Endothelial cell of umbilical vein (primary cell): Measurements from ENCODE around the gene GBE1. TPM values are rescaled to one million over a fixed set of nuclear protein-coding genes. Genes with fewer than 3 reads are reported as not detected.

Experiments used
- BruUV-seq: library from RNA; stranded (reverse); fragments of 400-500 nt; replicated peaks from 2 replicates; lab custom pipeline; 2021; lab: Mats Ljungman, UMichigan
- CTCF ChIA-PET: fragments of 300-600, 350-600 bp; sonication (Branson Sonifier 250); formaldehyde crosslinking; loops from one replicate; lab custom pipeline; 2021; ENCODE audit warnings: antibody characterized with exemption, inconsistent platforms; lab: Charles Lee
- POLR2A ChIA-PET: fragments of 300-600, 350-600 bp; sonication (Branson Sonifier 250); formaldehyde crosslinking; loops from one replicate; lab custom pipeline; 2021; ENCODE audit warnings: antibody characterized with exemption, inconsistent platforms; lab: Charles Lee
- DNase-seq: peaks from one replicate; pipeline ENCODE4 v3.0.0-alpha.2; 2011; ENCODE audit warnings: low read depth, low spot score
- FAIRE-seq: peaks from 2 replicates; lab custom pipeline; 2011; peaks lifted over from hg19 to GRCh38; lab: Jason Lieb, UNC
- H2AFZ ChIP-seq: 2 replicates; pipeline ENCODE4 v1.6.0; 2012; ENCODE audit warnings: low read depth, low read length, control low read depth, inconsistent platforms
- H3K27ac ChIP-seq: 2 replicates; pipeline ENCODE4 v1.5.1; 2011; ENCODE audit warnings: low read depth, mild to moderate bottlenecking, control low read depth, low read length, moderate library complexity; ENCODE audit not compliant: insufficient read depth
- H3K27me3 ChIP-seq, 2 experiments: 2 replicates each; pipeline versions ENCODE4 v1.6.0 to v1.6.1; 2011; ENCODE audit warnings: low read length in 2 of 2, mixed read lengths in 1 of 2; ENCODE audit not compliant: control insufficient read depth in 2 of 2, insufficient read depth in 2 of 2
- H3K36me3 ChIP-seq, 2 experiments: 2 replicates in 1 of 2; 3 replicates in 1 of 2; pipeline ENCODE4 v1.5.1; 2011; ENCODE audit warnings: low read length in 2 of 2, mild to moderate bottlenecking in 1 of 2, moderate library complexity in 1 of 2; ENCODE audit not compliant: control insufficient read depth in 2 of 2, insufficient read depth in 2 of 2; ENCODE audit errors: extremely low read depth in 1 of 2
- H3K4me1 ChIP-seq: 3 replicates; pipeline ENCODE4 v1.5.1; 2011; ENCODE audit warnings: mild to moderate bottlenecking, low read length; ENCODE audit not compliant: control insufficient read depth, insufficient read depth; ENCODE audit errors: extremely low read depth
- H3K4me2 ChIP-seq: 2 replicates; pipeline ENCODE4 v1.6.1; 2011; ENCODE audit warnings: low read length, control low read depth, mixed read lengths; ENCODE audit not compliant: insufficient read depth
- H3K4me3 ChIP-seq, 3 experiments: fragments of 200-600 bp in 1 of 3; sonication (generic), shearing (Covaris generic) in 1 of 3; replicated peaks in 1 of 3; 2 replicates each; pipeline ENCODE4 v1.5.1; 2011 to 2016; ENCODE audit warnings: control low read depth in 3 of 3, low read length in 3 of 3, mild to moderate bottlenecking in 2 of 3, inconsistent platforms in 1 of 3, low read depth in 1 of 3, moderate library complexity in 1 of 3; ENCODE audit not compliant: insufficient read depth in 1 of 3
- H3K79me2 ChIP-seq: 2 replicates; pipeline ENCODE4 v1.6.0; 2012; ENCODE audit warnings: low read length, inconsistent platforms; ENCODE audit not compliant: control insufficient read depth, insufficient read depth
- H3K9ac ChIP-seq: replicated peaks from 2 replicates; pipeline ENCODE3; 2011; ENCODE audit warnings: low read length, control low read depth; ENCODE audit not compliant: insufficient read depth; ENCODE audit errors: extremely low read depth
- H3K9me1 ChIP-seq: replicated peaks from 3 replicates; pipeline ENCODE4 v1.6.0; 2011; ENCODE audit warnings: mild to moderate bottlenecking, low read length; ENCODE audit not compliant: control insufficient read depth, insufficient read depth; ENCODE audit errors: extremely low read depth
- H3K9me3 ChIP-seq: replicated peaks from 2 replicates; pipeline ENCODE4 v1.5.1; 2012; ENCODE audit warnings: low read length, inconsistent platforms; ENCODE audit not compliant: control insufficient read depth, insufficient read depth
- H4K20me1 ChIP-seq: replicated peaks from 2 replicates; pipeline ENCODE3; 2011; ENCODE audit warnings: mild to moderate bottlenecking, low read length; ENCODE audit not compliant: control insufficient read depth, insufficient read depth; ENCODE audit errors: extremely low read depth
- EZH2 ChIP-seq: IDR thresholded peaks from 2 replicates; pipeline ENCODE4 v1.6.1; 2012; ENCODE audit warnings: borderline replicate concordance, low read depth, mild to moderate bottlenecking, moderate library complexity, low read length, inconsistent platforms; ENCODE audit not compliant: severe bottlenecking
- FOS ChIP-seq: IDR thresholded peaks from 2 replicates; pipeline ENCODE4 v1.6.1; 2011; ENCODE audit warnings: mild to moderate bottlenecking, low read length, moderate library complexity, borderline replicate concordance; ENCODE audit not compliant: insufficient read depth
- GATA2 ChIP-seq: IDR thresholded peaks from 2 replicates; pipeline ENCODE4 v1.7.0; 2011; ENCODE audit warnings: low read depth, mild to moderate bottlenecking, moderate library complexity, mixed read lengths, low read length; ENCODE audit not compliant: insufficient read length, insufficient read depth
- JUN ChIP-seq: IDR thresholded peaks from 2 replicates; pipeline ENCODE4 v1.6.1; 2011; ENCODE audit warnings: borderline replicate concordance, low read depth; ENCODE audit not compliant: insufficient read length, insufficient read depth
- MYC ChIP-seq: IDR thresholded peaks from one replicate; pipeline ENCODE4 v1.6.1; 2011; ENCODE audit warnings: mild to moderate bottlenecking, low read depth, low read length
- POLR2A ChIP-seq: IDR thresholded peaks from 2 replicates; pipeline ENCODE4 v1.6.1; 2012; ENCODE audit warnings: low read depth, mild to moderate bottlenecking, control low read depth, low read length
- POLR2AphosphoS5 ChIP-seq: IDR thresholded peaks from 2 replicates; pipeline ENCODE4 v1.6.1; 2012; ENCODE audit warnings: low read depth, mild to moderate bottlenecking, control low read depth, low read length, moderate library complexity; ENCODE audit not compliant: insufficient read depth
- dilution Hi-C: fragments of 300-500 bp; cut with MboI; formaldehyde crosslinking; loops from one replicate; pipeline ENCODE4 v1.15.0; 2019; ENCODE audit warnings: low sequenced_read_pairs; ENCODE audit not compliant: extremely low pct_ligation_motif_present
- intact Hi-C: fragments of 100-400 bp; cut with micrococcal nuclease; formaldehyde crosslinking; loops from one replicate; pipeline ENCODE4 v1.10.0; 2022
- polyA plus RNA-seq, 4 experiments: library from polyadenylated mRNA; depleted of rRNA in 3 of 4; stranded (reverse) in 3 of 4; unstranded in 1 of 4; fragments of >200 nt; gene quantifications; 2 replicates each; pipeline versions ENCODE4 v1.2.1 to v1.2.3, GENCODE V29; 2011 to 2012; ENCODE audit warnings: missing spikeins in 1 of 4
- total RNA-seq: library from RNA; stranded (reverse); gene quantifications from 2 replicates; pipeline ENCODE4 v1.2.3, GENCODE V29; 2021
- TF ChIP-seq, protein P1 (sequence below), 2 donors: IDR thresholded peaks; 1 replicate in 1 of 2; 2 replicates in 1 of 2; pipeline ENCODE4 v1.5.1; 2011; ENCODE audit warnings: low read length in 2 of 2, mild to moderate bottlenecking in 2 of 2, moderate library complexity in 2 of 2, control low read depth in 1 of 2, inconsistent platforms in 1 of 2, low read depth in 1 of 2; ENCODE audit not compliant: insufficient read depth in 1 of 2; ENCODE audit errors: extremely low read depth in 1 of 2
- TF ChIP-seq, protein P2 (sequence below): IDR thresholded peaks from 2 replicates; pipeline ENCODE4 v1.6.1; 2011; ENCODE audit not compliant: insufficient read depth, insufficient read length

GBE1 gene
- total and polyA plus RNA-seq, 2 donors (not counting 3 experiments of a cell fraction or from before 2014, with no cell fraction given) = 35.9 to 110 TPM

DNA sequence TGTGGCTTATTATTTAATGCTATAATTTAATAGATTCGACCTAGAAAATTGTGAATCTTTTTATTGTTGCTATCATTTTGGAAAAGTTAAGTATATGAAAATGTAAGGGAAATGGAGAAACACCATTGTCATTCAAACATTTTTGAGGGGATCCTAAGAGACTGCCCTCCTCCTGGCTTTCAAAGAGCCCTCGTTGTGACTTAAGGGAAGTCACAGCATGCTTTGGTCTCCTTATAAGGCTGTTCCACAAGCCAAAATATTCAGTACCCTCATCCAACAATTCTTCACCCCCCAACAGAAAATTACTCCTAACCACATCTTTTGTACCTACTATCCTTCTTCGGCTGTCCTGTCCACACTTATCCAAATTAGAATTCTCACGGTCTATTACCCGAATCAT lies 140.2 kb downstream of the GBE1 start:
- no peak overlapping the region for H2AFZ ChIP-seq
- no peaks in the 10 kb centered on the region for H3K4me1 ChIP-seq
- H3K79me2 ChIP-seq = no peaks in the 10 kb centered on the region
- ChIA-PET POLR2A (no interaction called here), CTCF (no interaction called here)
- no peak overlapping the region for H3K27ac ChIP-seq
- no peaks in the 10 kb centered on the region for H3K9me3 ChIP-seq
- no peaks in the 10 kb centered on the region for H3K9me1 ChIP-seq
- TF ChIP-seq, protein P1, sequence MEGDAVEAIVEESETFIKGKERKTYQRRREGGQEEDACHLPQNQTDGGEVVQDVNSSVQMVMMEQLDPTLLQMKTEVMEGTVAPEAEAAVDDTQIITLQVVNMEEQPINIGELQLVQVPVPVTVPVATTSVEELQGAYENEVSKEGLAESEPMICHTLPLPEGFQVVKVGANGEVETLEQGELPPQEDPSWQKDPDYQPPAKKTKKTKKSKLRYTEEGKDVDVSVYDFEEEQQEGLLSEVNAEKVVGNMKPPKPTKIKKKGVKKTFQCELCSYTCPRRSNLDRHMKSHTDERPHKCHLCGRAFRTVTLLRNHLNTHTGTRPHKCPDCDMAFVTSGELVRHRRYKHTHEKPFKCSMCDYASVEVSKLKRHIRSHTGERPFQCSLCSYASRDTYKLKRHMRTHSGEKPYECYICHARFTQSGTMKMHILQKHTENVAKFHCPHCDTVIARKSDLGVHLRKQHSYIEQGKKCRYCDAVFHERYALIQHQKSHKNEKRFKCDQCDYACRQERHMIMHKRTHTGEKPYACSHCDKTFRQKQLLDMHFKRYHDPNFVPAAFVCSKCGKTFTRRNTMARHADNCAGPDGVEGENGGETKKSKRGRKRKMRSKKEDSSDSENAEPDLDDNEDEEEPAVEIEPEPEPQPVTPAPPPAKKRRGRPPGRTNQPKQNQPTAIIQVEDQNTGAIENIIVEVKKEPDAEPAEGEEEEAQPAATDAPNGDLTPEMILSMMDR (IDR thresholded peaks at IDR 0.05; ENCODE audit: extremely low read depth in 1 of 2, insufficient read depth in 1 of 2, low read depth in 1 of 2, low read length in 2 of 2) = no peak
- no peak for TF ChIP-seq POLR2AphosphoS5
- no peaks in the 10 kb centered on the region for H4K20me1 ChIP-seq
- DNase-seq (no peak), FAIRE-seq (no peak)
- intact Hi-C loops (no loop called here), dilution Hi-C loops (no loop called here)
- H3K36me3 ChIP-seq = no peaks in the 10 kb centered on the region
- no TSS peak for BruUV-seq
- no peak overlapping the region for H3K4me2 ChIP-seq
- no peak overlapping the region for H3K4me3 ChIP-seq
- no peak overlapping the region for H3K9ac ChIP-seq
- H3K27me3 ChIP-seq = no peaks in the 10 kb centered on the region

DNA sequence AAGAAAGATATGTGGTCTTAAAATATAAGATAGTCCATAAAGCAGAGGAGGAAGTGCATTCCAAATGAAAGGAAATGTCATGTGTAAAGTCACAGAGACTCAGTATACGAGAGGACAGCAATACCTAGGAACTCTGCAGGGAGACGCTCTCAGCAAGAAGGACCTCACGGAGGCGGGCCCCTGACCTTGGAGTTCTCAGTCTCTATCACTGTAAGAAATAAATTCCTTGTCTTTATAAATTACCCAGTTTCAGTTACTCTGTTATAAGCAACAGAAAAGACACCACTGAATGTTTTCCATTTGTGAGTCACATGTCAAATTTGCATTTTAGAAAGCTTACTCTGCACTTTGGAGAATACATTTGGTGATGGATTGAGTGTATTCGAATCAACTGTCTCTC lies 140.6 kb downstream of the GBE1 start:
- no peak for FAIRE-seq
- Histone ChIP-seq H3K4me3 (no peak overlapping the region), H3K36me3 (no peaks in the 10 kb centered on the region), H3K4me2 (no peak overlapping the region), H3K9me3 (no peaks in the 10 kb centered on the region), H3K79me2 (no peaks in the 10 kb centered on the region), H3K9me1 (no peaks in the 10 kb centered on the region), H3K27me3 (no peaks in the 10 kb centered on the region), H3K9ac (no peak overlapping the region), H3K4me1 (no peaks in the 10 kb centered on the region), H3K27ac (no peak overlapping the region), H2AFZ (no peak overlapping the region), H4K20me1 (no peaks in the 10 kb centered on the region)
- intact Hi-C loops = no loop called here
- ChIA-PET POLR2A (no interaction called here), CTCF (no interaction called here)
- dilution Hi-C loops = no loop called here
- DNase-seq = no peak
- TF ChIP-seq GATA2 = no peak
- no peak for TF ChIP-seq FOS
- TF ChIP-seq MYC = no peak
- no peak for TF ChIP-seq JUN
- TF ChIP-seq, protein P2, sequence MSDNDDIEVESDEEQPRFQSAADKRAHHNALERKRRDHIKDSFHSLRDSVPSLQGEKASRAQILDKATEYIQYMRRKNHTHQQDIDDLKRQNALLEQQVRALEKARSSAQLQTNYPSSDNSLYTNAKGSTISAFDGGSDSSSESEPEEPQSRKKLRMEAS = no peak
- TF ChIP-seq, protein P1 (IDR thresholded peaks at IDR 0.05; ENCODE audit: extremely low read depth in 1 of 2, insufficient read depth in 1 of 2, low read depth in 1 of 2, low read length in 2 of 2) = no peak
- no peak for TF ChIP-seq POLR2AphosphoS5
- no peak for TF ChIP-seq POLR2A
- no peak for TF ChIP-seq EZH2
- BruUV-seq = no TSS peak
